Naive thymus-derived CD4-positive, alpha-beta T cell (primary cell): ENCODE measurements around the gene SPTBN2. TPM values are rescaled to one million over a fixed set of nuclear protein-coding genes. Genes with fewer than 3 reads are reported as not detected.

Source experiments
- ATAC-seq: fragments of 150-1000 bp; cut with Tn5 transposase; 2 replicates; pipeline ENCODE4 v1.10.0; 2021; ENCODE audit warnings: mild to moderate bottlenecking, moderate library complexity
- CTCF ChIA-PET: fragments of 350-600 bp; sonication (Branson Sonifier 250); formaldehyde crosslinking; loops from one replicate; lab custom pipeline; 2021; ENCODE audit warnings: antibody characterized with exemption; lab: Charles Lee
- POLR2A ChIA-PET: fragments of 350-600 bp; sonication (Branson Sonifier 250); formaldehyde crosslinking; loops from one replicate; lab custom pipeline; 2021; ENCODE audit warnings: antibody characterized with exemption, inconsistent platforms; lab: Charles Lee
- DNase-seq, 9 donors: peaks; one replicate each; pipeline versions ENCODE4 v3.0.0 to v3.0.0-alpha.2; 2020 to 2022; ENCODE audit warnings: mixed read lengths in 1 of 9
- H3K27ac ChIP-seq: one replicate; pipeline ENCODE4 v1.7.0; 2013; ENCODE audit warnings: mild to moderate bottlenecking, low read depth, low read length, moderate library complexity
- H3K27me3 ChIP-seq, 2 donors: one replicate each; pipeline ENCODE4 v1.7.0; 2013; ENCODE audit warnings: low read length in 2 of 2, mild to moderate bottlenecking in 2 of 2, moderate library complexity in 2 of 2; ENCODE audit not compliant: control insufficient read depth in 2 of 2, insufficient read depth in 2 of 2
- H3K36me3 ChIP-seq, 3 experiments: 1 replicate in 2 of 3; 2 replicates in 1 of 3; pipeline ENCODE4 v1.7.0; 2013; ENCODE audit warnings: low read length in 3 of 3, mild to moderate bottlenecking in 3 of 3, moderate library complexity in 1 of 3; ENCODE audit not compliant: insufficient read depth in 3 of 3, control insufficient read depth in 2 of 3
- H3K4me1 ChIP-seq, 2 donors: one replicate each; pipeline ENCODE4 v1.7.0; 2013; ENCODE audit warnings: low read length in 2 of 2, mild to moderate bottlenecking in 2 of 2, moderate library complexity in 1 of 2; ENCODE audit not compliant: control insufficient read depth in 2 of 2, insufficient read depth in 2 of 2
- H3K4me3 ChIP-seq: 2 replicates; pipeline ENCODE4 v1.7.0; 2013; ENCODE audit warnings: mild to moderate bottlenecking, low read length
- H3K9me3 ChIP-seq, 3 experiments: 1 replicate in 2 of 3; 2 replicates in 1 of 3; pipeline ENCODE4 v1.7.0; 2013; ENCODE audit warnings: low read length in 3 of 3; ENCODE audit not compliant: control insufficient read depth in 2 of 3
- H3K27ac Mint-ChIP-seq, 9 donors: one replicate each; pipeline ENCODE4 v1.8.0; 2020 to 2022; ENCODE audit warnings: mixed read lengths in 9 of 9, mild to moderate bottlenecking in 8 of 9, moderate library complexity in 5 of 9, inconsistent platforms in 2 of 9
- H3K27me3 Mint-ChIP-seq, 5 donors: one replicate each; pipeline ENCODE4 v1.8.0; 2021 to 2022; ENCODE audit warnings: mixed read lengths in 5 of 5, mild to moderate bottlenecking in 1 of 5
- H3K36me3 Mint-ChIP-seq, 5 donors: one replicate each; pipeline ENCODE4 v1.8.0; 2020 to 2022; ENCODE audit warnings: mixed read lengths in 5 of 5, mild to moderate bottlenecking in 3 of 5, inconsistent platforms in 1 of 5
- H3K4me1 Mint-ChIP-seq, 7 donors: one replicate each; pipeline ENCODE4 v1.8.0; 2020 to 2022; ENCODE audit warnings: mixed read lengths in 7 of 7, mild to moderate bottlenecking in 3 of 7, inconsistent platforms in 1 of 7
- H3K4me3 Mint-ChIP-seq, 10 donors: one replicate each; pipeline ENCODE4 v1.8.0; 2020 to 2022; ENCODE audit warnings: mild to moderate bottlenecking in 10 of 10, mixed read lengths in 10 of 10, moderate library complexity in 6 of 10, inconsistent platforms in 2 of 10
- H3K9me3 Mint-ChIP-seq, 11 donors: one replicate each; pipeline ENCODE4 v1.8.0; 2020 to 2022; ENCODE audit warnings: mixed read lengths in 11 of 11, mild to moderate bottlenecking in 4 of 11, inconsistent platforms in 1 of 11, moderate library complexity in 1 of 11
- intact Hi-C, 2 donors: fragments of 100-400 bp; cut with micrococcal nuclease; formaldehyde crosslinking; loops; one replicate each; pipeline ENCODE4 v1.15.1; 2023
- polyA plus RNA-seq, 2 donors: library from polyadenylated mRNA; unstranded; fragments of 300-500 nt; fragmentation: Illumina TruSeq; gene quantifications; one replicate each; pipeline ENCODE4 v1.2.3, GENCODE V29; 2021
- total RNA-seq, 6 experiments: library from RNA in 5 of 6; stranded (reverse) in 5 of 6; gene quantifications; 1 replicate in 5 of 6; 2 replicates in 1 of 6; pipeline ENCODE4 v1.2.3 and lab custom pipeline; 2021 to 2026

SPTBN2 gene
- total and polyA plus RNA-seq, 7 experiments from 2014 or later: 0.02 to 0.98 (median 0.13) TPM; not detected in 3

- ChIA-PET CTCF (interaction anchor here (0.7 kb wide), 1 partner anchor 8 kb away, joined by 3 read pairs; no protein-coding TSS in a partner anchor), POLR2A (no interaction called here)
- Mint-ChIP-seq H3K36me3 (peaks cover 0 to 4% (median 0%) of the 10 kb centered on the region in 5 donors), H3K4me1 (peaks cover 0 to 7% (median 0%) of the 10 kb centered on the region in 7 donors), H3K27me3 (peaks cover 0 to 4% (median 0%) of the 10 kb centered on the region in 5 donors), H3K9me3 (peaks cover 0 to 2% (median 0%) of the 10 kb centered on the region in 11 donors), H3K27ac (no peak overlapping the region), H3K4me3 (no peak overlapping the region)
- H3K4me1 ChIP-seq: no peaks in the 10 kb centered on the region
- no peak overlapping the region for H3K27ac ChIP-seq
- no peaks in the 10 kb centered on the region for H3K36me3 ChIP-seq
- intact Hi-C loops: no loop called here
- DNase-seq: no peak
- H3K27me3 ChIP-seq: no peaks in the 10 kb centered on the region
- no peak overlapping the region for H3K4me3 ChIP-seq
- H3K9me3 ChIP-seq: peaks cover 0 to 3% (median 0%) of the 10 kb centered on the region in 3 experiments
- ATAC-seq: no peak
Observed at GRCh38 chr11:66700337-66700736, 28.7 kb downstream of the SPTBN2 start.

GRCh38 chr11:66698491-66698890, 30.5 kb downstream of the SPTBN2 start:
- Histone ChIP-seq H3K27me3 (no peaks in the 10 kb centered on the region), H3K9me3 (peaks cover 0 to 3% (median 0%) of the 10 kb centered on the region in 3 experiments), H3K27ac (no peak overlapping the region), H3K4me3 (no peak overlapping the region), H3K36me3 (no peaks in the 10 kb centered on the region), H3K4me1 (no peaks in the 10 kb centered on the region)
- ATAC-seq (no peak), DNase-seq (no peak)
- intact Hi-C loops: loop anchor here in 1 of 2 donors (5.0 kb wide), 1 partner anchor 44 kb away; a partner anchor contains a TSS
- Mint-ChIP-seq H3K27me3 (peaks cover 0 to 4% (median 0%) of the 10 kb centered on the region in 5 donors), H3K4me1 (peaks cover 0 to 5% (median 0%) of the 10 kb centered on the region in 7 donors), H3K9me3 (peaks cover 0 to 2% (median 0%) of the 10 kb centered on the region in 11 donors), H3K27ac (no peak overlapping the region), H3K36me3 (peaks cover 0 to 4% (median 0%) of the 10 kb centered on the region in 5 donors), H3K4me3 (no peak overlapping the region)
- ChIA-PET CTCF (interaction anchor here (3.7 kb wide), 1 partner anchor 135 kb away, joined by 29 read pairs; no protein-coding TSS in a partner anchor), POLR2A (no interaction called here)

GRCh38 chr11:66697988-66698387, 31.0 kb downstream of the SPTBN2 start:
- Histone ChIP-seq H3K4me1 (no peaks in the 10 kb centered on the region), H3K4me3 (no peak overlapping the region), H3K27ac (no peak overlapping the region), H3K9me3 (peaks cover 0 to 3% (median 0%) of the 10 kb centered on the region in 3 experiments), H3K36me3 (no peaks in the 10 kb centered on the region), H3K27me3 (no peaks in the 10 kb centered on the region)
- ATAC-seq (no peak), DNase-seq (no peak)
- Mint-ChIP-seq H3K4me1 (peaks cover 0 to 5% (median 0%) of the 10 kb centered on the region in 7 donors), H3K27ac (no peak overlapping the region), H3K9me3 (peaks cover 0 to 2% (median 0%) of the 10 kb centered on the region in 11 donors), H3K4me3 (no peak overlapping the region), H3K36me3 (peaks cover 0 to 4% (median 0%) of the 10 kb centered on the region in 5 donors), H3K27me3 (peaks cover 0 to 4% (median 0%) of the 10 kb centered on the region in 5 donors)
- ChIA-PET POLR2A (no interaction called here), CTCF (interaction anchor here (3.7 kb wide), 1 partner anchor 136 kb away, joined by 29 read pairs; no protein-coding TSS in a partner anchor)
- intact Hi-C loops: loop anchor here in 1 of 2 donors (5.0 kb wide), 1 partner anchor 44 kb away; a partner anchor contains a TSS

GRCh38 chr11:66696146-66696545, 32.9 kb downstream of the SPTBN2 start:
- Mint-ChIP-seq H3K9me3 (peaks cover 0 to 2% (median 0%) of the 10 kb centered on the region in 11 donors), H3K4me3 (no peak overlapping the region), H3K36me3 (peaks cover 0 to 4% (median 0%) of the 10 kb centered on the region in 5 donors), H3K27me3 (peaks cover 0 to 4% (median 0%) of the 10 kb centered on the region in 5 donors), H3K27ac (no peak overlapping the region), H3K4me1 (peaks cover 0 to 5% (median 0%) of the 10 kb centered on the region in 7 donors)
- POLR2A ChIA-PET: interaction anchor here (1.2 kb wide), 1 partner anchor 138 kb away, joined by 5 read pairs; no protein-coding TSS in a partner anchor
- Histone ChIP-seq H3K4me3 (no peak overlapping the region), H3K27me3 (no peaks in the 10 kb centered on the region), H3K9me3 (peaks cover 0 to 3% (median 0%) of the 10 kb centered on the region in 3 experiments), H3K4me1 (no peaks in the 10 kb centered on the region), H3K36me3 (no peaks in the 10 kb centered on the region), H3K27ac (no peak overlapping the region)
- ATAC-seq (no peak), DNase-seq (no peak)
- CTCF ChIA-PET: interaction anchor here (1.1 to 3.7 kb wide), 6 partner anchors 138 to 374 kb away, joined by 3 to 29 read pairs (median 4); no protein-coding TSS in a partner anchor
- intact Hi-C loops: loop anchor here in 1 of 2 donors (5.0 kb wide), 1 partner anchor 46 kb away; a partner anchor contains a TSS

- peaks cover 0 to 1% (median 0%) of the 10 kb centered on the region in 5 donors for H3K36me3 Mint-ChIP-seq
- H3K36me3 ChIP-seq: no peaks in the 10 kb centered on the region
- H3K27ac ChIP-seq: no peak overlapping the region
- H3K4me3 Mint-ChIP-seq: no peak overlapping the region
- H3K9me3 ChIP-seq: peaks cover 0 to 3% (median 0%) of the 10 kb centered on the region in 3 experiments
- ATAC-seq (peak; percentile 97), DNase-seq (peak; percentile 56 to 83 (median 77))
- peaks cover 0 to 5% (median 0%) of the 10 kb centered on the region in 7 donors for H3K4me1 Mint-ChIP-seq
- peaks cover 0 to 4% (median 0%) of the 10 kb centered on the region in 5 donors for H3K27me3 Mint-ChIP-seq
- no peak overlapping the region for H3K27ac Mint-ChIP-seq
- ChIA-PET POLR2A (no interaction called here), CTCF (interaction anchor here (0.6 to 3.7 kb wide), 4 partner anchors 133 to 146 kb away, joined by 3 to 29 read pairs (median 3); no protein-coding TSS in a partner anchor)
- no peaks in the 10 kb centered on the region for H3K4me1 ChIP-seq
- H3K4me3 ChIP-seq: no peak overlapping the region
- H3K9me3 Mint-ChIP-seq: no peaks in the 10 kb centered on the region
- intact Hi-C loops: loop anchor here (1.0 to 5.0 kb wide), 6 partner anchors 48 to 377 kb away; a partner anchor contains a TSS
- H3K27me3 ChIP-seq: no peaks in the 10 kb centered on the region
Observed at GRCh38 chr11:66694732-66695207, 34.2 kb downstream of the SPTBN2 start.

- H3K27ac Mint-ChIP-seq: no peak overlapping the region
Observed at GRCh38 chr11:66694056-66694410, 35.0 kb downstream of the SPTBN2 start.

More at GRCh38 chr11:66694056-66694410, 35.0 kb downstream of the SPTBN2 start:
- intact Hi-C loops: loop anchor here (1.0 kb wide), 5 partner anchors 140 to 377 kb away; no protein-coding TSS in a partner anchor
- Histone ChIP-seq H3K4me1 (no peaks in the 10 kb centered on the region), H3K4me3 (no peak overlapping the region), H3K36me3 (no peaks in the 10 kb centered on the region), H3K27ac (no peak overlapping the region), H3K27me3 (no peaks in the 10 kb centered on the region), H3K9me3 (no peaks in the 10 kb centered on the region)
- no peaks in the 10 kb centered on the region for H3K36me3 Mint-ChIP-seq
- peaks cover 0 to 2% (median 0%) of the 10 kb centered on the region in 11 donors for H3K9me3 Mint-ChIP-seq
- ChIA-PET CTCF (interaction anchor here (0.8 to 1.0 kb wide), 2 partner anchors 9 to 140 kb away, joined by 3 to 5 read pairs; no protein-coding TSS in a partner anchor), POLR2A (interaction anchor here (0.9 kb wide), 1 partner anchor 16 kb away, joined by 3 read pairs; the partner anchor contains the start of gene RBM4B)
- DNase-seq (no peak), ATAC-seq (no peak)
- H3K4me1 Mint-ChIP-seq: peaks cover 0 to 5% (median 0%) of the 10 kb centered on the region in 7 donors
- peaks cover 0 to 3% (median 0%) of the 10 kb centered on the region in 5 donors for H3K27me3 Mint-ChIP-seq
- no peak overlapping the region for H3K4me3 Mint-ChIP-seq
